Kidney (tissue), 14 donors: ENCODE measurements around the gene CAMK2B. TPM values are rescaled to one million over a fixed set of nuclear protein-coding genes. Genes with fewer than 3 reads are reported as not detected.
A peak's percentile ranks its signal among the peaks of the same experiment; 100 is the strongest.

ENCODE experiments used
- DNase-seq, 5 donors: peaks; one replicate each; pipeline ENCODE4 v3.0.0-alpha.2; 2013 to 2020
- FAIRE-seq: peaks from 2 replicates; lab custom pipeline; 2012; peaks lifted over from hg19 to GRCh38; lab: Jason Lieb, UNC
- H3K27ac ChIP-seq, 2 donors: one replicate each; pipeline ENCODE4 v1.7.0; 2013; ENCODE audit warnings: low read depth in 2 of 2, low read length in 2 of 2, inconsistent platforms in 1 of 2
- H3K27me3 ChIP-seq: one replicate; pipeline ENCODE4 v1.7.1; 2013; ENCODE audit warnings: low read length, inconsistent platforms; ENCODE audit not compliant: control insufficient read depth, insufficient read depth
- H3K36me3 ChIP-seq, 3 donors: one replicate each; pipeline versions ENCODE4 v1.7.0 to v1.7.1; 2013; ENCODE audit warnings: low read length in 3 of 3, control low read depth in 1 of 3, inconsistent platforms in 1 of 3; ENCODE audit not compliant: insufficient read depth in 3 of 3, control insufficient read depth in 2 of 3
- H3K4me1 ChIP-seq, 3 donors: one replicate each; pipeline versions ENCODE4 v1.7.0 to v1.7.1; 2013; ENCODE audit warnings: low read length in 3 of 3, inconsistent platforms in 1 of 3, low read depth in 1 of 3; ENCODE audit not compliant: control insufficient read depth in 2 of 3, insufficient read depth in 2 of 3
- H3K4me3 ChIP-seq, 3 donors: one replicate each; pipeline versions ENCODE4 v1.7.0 to v1.8.1; 2013; ENCODE audit warnings: low read length in 3 of 3, control low read depth in 1 of 3, inconsistent platforms in 1 of 3
- H3K9ac ChIP-seq, 3 donors: one replicate each; pipeline versions ENCODE4 v1.7.0 to v1.7.1; 2013; ENCODE audit warnings: low read length in 3 of 3, control low read depth in 1 of 3, inconsistent platforms in 1 of 3
- H3K9me3 ChIP-seq, 3 donors: one replicate each; pipeline versions ENCODE4 v1.7.0 to v1.7.1; 2013; ENCODE audit warnings: low read length in 3 of 3, control low read depth in 1 of 3, inconsistent platforms in 1 of 3; ENCODE audit not compliant: control insufficient read depth in 2 of 3, insufficient read depth in 1 of 3
- intact Hi-C: fragments of 100-400 bp; cut with DNase I; formaldehyde crosslinking; loops from one replicate; pipeline ENCODE4 v1.11.1; 2022
- polyA plus RNA-seq: library from polyadenylated mRNA; stranded (reverse); fragments of 350-450 nt; fragmentation: Illumina TruSeq; extraction: RNeasy Lipid Tissue Mini Kit (QIAGEN cat#74804); gene quantifications from one replicate; pipeline ENCODE4 v1.2.3, GENCODE V29; 2014; ENCODE audit warnings: low read depth, low replicate concordance; ENCODE audit not compliant: insufficient read depth
- total RNA-seq: library from RNA; stranded (reverse); fragmentation: NEBNext Ultra II Directional; extraction: Animal tissue kit (Norgen Biotek cat#: 25700); gene quantifications from one replicate; pipeline ENCODE4 v1.2.1, GENCODE V29; 2021
- TF ChIP-seq, protein P1 (sequence below): IDR thresholded peaks from 3 replicates; pipeline ENCODE4 v1.5.1; 2012; ENCODE audit warnings: mild to moderate bottlenecking, moderate library complexity, borderline replicate concordance; ENCODE audit not compliant: insufficient read depth; ENCODE audit errors: extremely low read depth
- donor health status: control.
- donor health status: control.
- donor health status: control.
- donor health status: control.
- donor health status: control.
- donor health status: DM: yes; HTN: yes; CAD: no.
- donor health status: Normal renal cell carcinoma (clear cell type).

CAMK2B gene
- total and polyA plus RNA-seq, 2 donors from 2014 or later = 1.1 to 3.2 TPM

DNA sequence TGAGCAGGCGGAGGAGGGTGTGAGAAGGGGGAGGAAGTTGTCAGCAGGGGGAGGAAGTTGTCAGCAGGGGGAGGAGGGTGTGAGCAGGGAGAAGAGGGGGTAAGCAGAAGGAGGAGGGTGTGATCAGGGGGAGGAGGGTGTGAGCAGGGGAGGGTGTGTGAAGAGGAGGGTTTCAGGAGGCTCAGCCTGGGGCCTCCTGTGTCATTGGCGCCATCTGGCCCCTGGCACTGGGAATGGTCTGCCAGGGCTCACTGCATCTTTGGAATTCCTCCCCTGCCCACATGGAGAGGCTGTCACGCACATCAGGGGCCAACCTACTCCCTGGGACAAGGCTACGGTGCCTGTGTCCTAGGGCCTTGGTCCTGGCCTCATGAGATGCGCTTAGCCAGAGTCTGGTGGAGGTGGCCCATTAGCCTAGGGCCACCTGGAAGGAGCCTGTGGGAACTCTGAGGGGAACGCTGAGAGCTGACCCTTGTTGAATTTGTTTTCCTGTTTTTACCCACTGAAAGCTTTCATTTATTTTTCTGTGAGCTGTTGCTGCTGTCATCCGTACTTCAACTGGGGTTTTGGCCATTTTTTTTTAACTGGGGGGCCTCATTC is 18.0 kb downstream of the CAMK2B start:
- no peaks in the 10 kb centered on the region for H3K9me3 ChIP-seq
- H3K27ac ChIP-seq = no peak overlapping the region
- peak; percentile 68 to 91 (median 85) for DNase-seq
- no peak overlapping the region for H3K9ac ChIP-seq
- intact Hi-C loops = no loop called here
- H3K4me1 ChIP-seq = peaks cover 0 to 6% (median 0%) of the 10 kb centered on the region in 3 donors
- H3K27me3 ChIP-seq = no peaks in the 10 kb centered on the region
- no peak for FAIRE-seq
- no peaks in the 10 kb centered on the region for H3K36me3 ChIP-seq
- no peak overlapping the region for H3K4me3 ChIP-seq
- TF ChIP-seq, protein P1, sequence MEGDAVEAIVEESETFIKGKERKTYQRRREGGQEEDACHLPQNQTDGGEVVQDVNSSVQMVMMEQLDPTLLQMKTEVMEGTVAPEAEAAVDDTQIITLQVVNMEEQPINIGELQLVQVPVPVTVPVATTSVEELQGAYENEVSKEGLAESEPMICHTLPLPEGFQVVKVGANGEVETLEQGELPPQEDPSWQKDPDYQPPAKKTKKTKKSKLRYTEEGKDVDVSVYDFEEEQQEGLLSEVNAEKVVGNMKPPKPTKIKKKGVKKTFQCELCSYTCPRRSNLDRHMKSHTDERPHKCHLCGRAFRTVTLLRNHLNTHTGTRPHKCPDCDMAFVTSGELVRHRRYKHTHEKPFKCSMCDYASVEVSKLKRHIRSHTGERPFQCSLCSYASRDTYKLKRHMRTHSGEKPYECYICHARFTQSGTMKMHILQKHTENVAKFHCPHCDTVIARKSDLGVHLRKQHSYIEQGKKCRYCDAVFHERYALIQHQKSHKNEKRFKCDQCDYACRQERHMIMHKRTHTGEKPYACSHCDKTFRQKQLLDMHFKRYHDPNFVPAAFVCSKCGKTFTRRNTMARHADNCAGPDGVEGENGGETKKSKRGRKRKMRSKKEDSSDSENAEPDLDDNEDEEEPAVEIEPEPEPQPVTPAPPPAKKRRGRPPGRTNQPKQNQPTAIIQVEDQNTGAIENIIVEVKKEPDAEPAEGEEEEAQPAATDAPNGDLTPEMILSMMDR = no peak

DNA sequence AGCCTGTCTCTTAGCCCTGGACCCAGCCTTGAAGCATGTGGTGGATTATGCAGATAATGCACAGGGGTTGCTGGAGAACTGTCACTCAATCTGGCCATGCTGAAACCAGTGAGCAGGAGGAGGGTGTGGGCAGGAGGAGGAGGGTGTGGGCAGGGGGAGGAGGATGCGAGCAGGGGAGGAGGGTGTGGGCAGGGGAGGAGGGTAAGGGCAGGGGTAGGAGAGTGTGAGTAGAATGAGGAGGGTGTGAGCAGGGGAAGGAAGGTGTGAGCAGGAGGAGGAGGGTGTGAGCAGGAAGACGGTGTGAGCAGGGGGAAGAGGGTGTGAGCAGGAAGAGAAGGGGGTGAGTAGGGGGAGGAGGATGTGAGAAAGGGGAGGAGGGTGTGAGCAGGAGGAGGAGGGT is 18.8 kb downstream of the CAMK2B start:
- FAIRE-seq = no peak
- Histone ChIP-seq H3K9ac (no peak overlapping the region), H3K27me3 (no peaks in the 10 kb centered on the region), H3K36me3 (no peaks in the 10 kb centered on the region), H3K4me3 (no peak overlapping the region), H3K4me1 (peaks cover 0 to 6% (median 0%) of the 10 kb centered on the region in 3 donors), H3K9me3 (no peaks in the 10 kb centered on the region), H3K27ac (no peak overlapping the region)
- TF ChIP-seq, protein P1 = no peak
- intact Hi-C loops = no loop called here
- peak in 2 of 5 donors; percentile 7 to 44 for DNase-seq

DNA sequence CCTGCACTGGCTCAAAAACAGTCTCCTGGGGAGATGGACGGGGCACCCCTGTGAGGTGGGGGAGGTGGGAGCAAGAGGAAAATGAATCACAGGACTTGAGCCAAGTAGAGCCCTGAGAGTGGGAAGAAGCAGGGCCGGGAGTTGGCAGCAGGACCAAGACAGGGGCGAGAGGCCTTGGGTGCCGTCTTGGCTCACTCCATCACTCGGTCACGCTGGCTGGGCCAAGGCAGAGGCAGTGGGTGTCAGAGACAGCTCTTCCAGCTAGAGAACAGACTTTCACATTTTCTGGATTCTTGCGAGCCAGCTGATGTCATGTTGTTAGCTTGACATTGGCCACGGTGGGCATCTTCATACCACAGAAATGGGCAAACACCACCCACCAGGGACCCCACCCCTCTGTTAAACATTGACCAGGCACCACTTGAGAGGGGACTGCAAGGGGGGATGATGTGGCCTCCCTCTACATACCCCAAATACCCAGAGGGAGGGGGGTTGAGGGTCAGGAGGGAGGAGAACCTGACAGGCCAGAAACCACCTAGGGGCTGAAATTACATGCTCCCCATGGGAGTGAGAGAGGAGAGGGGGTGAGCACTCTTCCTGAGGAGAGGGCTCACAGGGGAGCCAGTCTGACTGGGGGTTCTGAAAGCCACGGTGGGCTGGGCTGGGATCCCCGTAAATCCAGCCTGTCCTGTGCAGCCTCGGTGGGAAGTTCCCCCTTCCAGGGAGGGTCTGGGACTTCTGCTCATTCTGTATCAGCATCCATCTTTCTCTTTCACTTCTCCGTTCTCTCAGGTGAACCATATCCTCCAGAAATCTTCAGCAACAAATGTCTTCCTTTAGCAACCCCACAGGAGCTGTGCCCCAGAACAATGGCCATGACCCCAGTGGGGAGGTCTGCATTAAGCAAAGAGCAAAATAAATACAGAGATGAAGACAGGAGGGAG is 19.6 kb downstream of the CAMK2B start:
- Histone ChIP-seq H3K36me3 (no peaks in the 10 kb centered on the region), H3K9ac (no peak overlapping the region), H3K27me3 (no peaks in the 10 kb centered on the region), H3K27ac (no peak overlapping the region), H3K9me3 (no peaks in the 10 kb centered on the region), H3K4me1 (peaks cover 0 to 6% (median 0%) of the 10 kb centered on the region in 3 donors), H3K4me3 (no peak overlapping the region)
- intact Hi-C loops = no loop called here
- TF ChIP-seq, protein P1 = no peak
- FAIRE-seq = no peak
- peak in 1 of 5 donors; percentile 38 for DNase-seq
